Stomach smooth muscle (tissue), 2 donors: ENCODE data around the gene ACTG2.

Source experiments
- H3K27ac ChIP-seq: one replicate; pipeline ENCODE4 v1.7.0; 2013; ENCODE audit warnings: mild to moderate bottlenecking, low read length, inconsistent platforms
- H3K27me3 ChIP-seq, 2 donors: one replicate each; pipeline ENCODE4 v1.7.0; 2013; ENCODE audit warnings: low read length in 2 of 2; ENCODE audit not compliant: insufficient read depth in 2 of 2, control insufficient read depth in 1 of 2
- H3K36me3 ChIP-seq, 2 donors: one replicate each; pipeline ENCODE4 v1.7.0; 2013; ENCODE audit warnings: low read length in 2 of 2; ENCODE audit not compliant: control insufficient read depth in 2 of 2, insufficient read depth in 2 of 2
- H3K4me1 ChIP-seq: one replicate; pipeline ENCODE4 v1.7.0; 2013; ENCODE audit warnings: low read length; ENCODE audit not compliant: control insufficient read depth, insufficient read depth
- H3K4me3 ChIP-seq, 2 donors: one replicate each; pipeline ENCODE4 v1.7.0; 2013; ENCODE audit warnings: low read length in 2 of 2
- H3K9ac ChIP-seq, 2 donors: one replicate each; pipeline ENCODE4 v1.7.0; 2013; ENCODE audit warnings: low read length in 2 of 2, mild to moderate bottlenecking in 1 of 2
- H3K9me3 ChIP-seq, 2 donors: one replicate each; pipeline ENCODE4 v1.7.0; 2013; ENCODE audit warnings: low read length in 2 of 2; ENCODE audit not compliant: control insufficient read depth in 2 of 2
- donor health status: healthy.
- donor health status: Pancreatic carcinoma.

ACTG2 gene

GRCh38 chr2:73925033-73925704 lies 32.4 kb downstream of the ACTG2 start:
- H3K27me3 ChIP-seq = no peaks in the 10 kb centered on the region
- no peak overlapping the region for H3K27ac ChIP-seq
- H3K36me3 ChIP-seq = no peaks in the 10 kb centered on the region

DNA sequence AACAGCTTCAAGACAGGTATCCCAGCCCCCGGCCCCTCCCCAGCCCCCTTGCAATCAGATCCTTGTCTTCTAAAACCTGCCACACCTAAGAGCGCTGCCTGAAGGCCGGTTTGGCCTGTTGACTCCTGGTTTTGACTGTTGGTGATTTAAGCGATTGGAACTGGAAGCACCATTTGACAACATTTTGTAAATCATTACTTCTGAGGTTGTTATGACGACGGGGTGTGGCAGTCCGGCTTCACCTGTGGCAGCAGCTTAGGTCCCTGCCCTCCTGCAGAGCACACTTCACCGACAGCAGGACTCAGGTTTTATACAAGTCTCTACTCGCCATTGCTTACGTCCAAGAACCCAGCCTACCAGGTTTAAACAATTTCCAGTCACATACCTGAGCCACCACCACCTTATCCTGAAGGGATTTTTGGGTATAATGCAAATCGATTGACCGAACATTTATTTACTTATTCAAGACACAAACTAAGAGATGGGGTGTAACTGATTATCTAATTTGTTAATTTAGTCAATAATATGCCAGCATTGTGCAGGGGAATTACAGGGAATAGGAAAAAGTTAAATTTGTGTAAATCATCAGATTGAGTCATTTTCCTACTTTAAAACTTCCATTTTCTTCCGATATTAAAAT lies 33.2 kb downstream of the ACTG2 start:
- Histone ChIP-seq H3K4me3 (peak overlapping the region; percentile 85 to 91), H3K9ac (peak overlapping the region; percentile 49 to 98), H3K27ac (no peak overlapping the region), H3K27me3 (no peaks in the 10 kb centered on the region), H3K4me1 (peaks cover 16% of the 10 kb centered on the region), H3K36me3 (no peaks in the 10 kb centered on the region), H3K9me3 (no peaks in the 10 kb centered on the region)

More at GRCh38 chr2:73925033-73925704, 32.4 kb downstream of the ACTG2 start:
- Histone ChIP-seq H3K9me3 (no peaks in the 10 kb centered on the region), H3K4me1 (peaks cover 16% of the 10 kb centered on the region), H3K9ac (no peak overlapping the region), H3K4me3 (no peak overlapping the region)

DNA sequence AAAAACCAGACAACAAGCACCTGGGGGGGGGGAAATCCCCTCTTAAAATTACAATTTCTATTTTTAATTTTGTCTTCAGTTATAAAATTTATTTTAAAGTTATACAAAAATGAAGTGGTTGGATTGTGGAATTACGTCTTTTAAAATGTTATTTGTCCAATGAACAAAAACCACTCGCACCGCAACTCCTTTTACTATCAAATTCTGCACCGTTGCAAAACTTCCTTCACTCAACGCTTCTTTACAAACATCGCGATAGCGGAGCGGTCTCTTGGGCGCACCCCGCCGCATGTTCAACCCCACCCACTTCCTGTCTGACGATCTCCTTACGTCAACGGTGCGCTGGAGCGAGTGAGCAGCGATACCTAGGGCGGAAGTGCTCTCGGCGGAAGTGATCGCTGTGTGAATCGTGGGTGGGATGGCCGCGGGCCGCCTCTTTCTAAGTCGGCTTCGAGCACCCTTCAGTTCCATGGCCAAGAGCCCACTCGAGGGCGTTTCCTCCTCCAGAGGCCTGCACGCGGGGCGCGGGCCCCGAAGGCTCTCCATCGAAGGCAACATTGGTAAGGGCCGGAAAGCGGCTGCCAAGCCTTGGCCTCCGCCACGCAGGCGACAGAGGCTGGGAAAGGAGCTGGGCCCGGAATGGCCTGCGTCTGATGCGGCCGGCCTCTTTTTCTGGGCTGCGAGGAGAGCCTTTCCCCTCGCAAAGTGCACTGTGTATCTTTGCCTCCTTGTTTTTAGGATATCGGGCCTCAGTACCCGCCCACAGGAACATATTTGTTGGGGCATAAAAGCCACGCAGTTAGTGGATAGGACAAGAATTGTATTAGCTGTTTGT lies 33.9 kb downstream of the ACTG2 start, which contains the start of gene DGUOK:
TSS of gene DGUOK (plus strand) at position 388 of the 835 bp plus-strand sequence. CDS start at position 419, 31 bp downstream.
- Histone ChIP-seq H3K27me3 (no peaks in the 10 kb centered on the region), H3K9ac (peak within 1 kb of the TSS; percentile 97 to 98), H3K4me3 (peak within 1 kb of the TSS; percentile 85 to 91), H3K4me1 (peaks cover 16% of the 10 kb centered on the region), H3K9me3 (no peaks in the 10 kb centered on the region), H3K36me3 (no peaks in the 10 kb centered on the region), H3K27ac (peak within 1 kb of the TSS; percentile 93)

GRCh38 chr2:73927344-73927743 lies 34.5 kb downstream of the ACTG2 start:
- peaks cover 16% of the 10 kb centered on the region for H3K4me1 ChIP-seq
- H3K4me3 ChIP-seq = peak overlapping the region; percentile 85 to 91
- no peaks in the 10 kb centered on the region for H3K27me3 ChIP-seq

DNA sequence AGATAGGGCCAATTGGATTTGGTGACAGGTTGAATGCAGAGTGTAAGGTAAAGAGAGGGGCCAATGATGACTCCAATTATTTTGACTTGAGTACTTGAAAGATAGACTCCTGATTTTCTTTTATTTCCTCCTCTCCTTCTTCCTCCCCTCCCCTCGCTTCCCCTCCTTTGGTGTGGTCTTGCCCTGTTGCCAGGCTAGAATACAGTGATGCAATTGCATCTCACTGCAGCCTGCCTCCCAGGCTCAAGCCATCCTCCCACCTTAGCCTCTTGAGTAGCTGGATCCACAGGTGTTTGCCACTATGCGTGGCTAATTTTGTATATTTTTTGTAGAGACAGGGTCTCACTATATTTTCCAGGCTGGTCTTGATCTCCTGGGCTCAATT lies 36.1 kb downstream of the ACTG2 start:
- no peak overlapping the region for H3K27ac ChIP-seq
- H3K36me3 ChIP-seq = peaks cover 0 to 9% of the 10 kb centered on the region in 2 donors
- peaks cover 16% of the 10 kb centered on the region for H3K4me1 ChIP-seq

More at GRCh38 chr2:73927344-73927743, 34.5 kb downstream of the ACTG2 start:
- Histone ChIP-seq H3K9me3 (no peaks in the 10 kb centered on the region), H3K27ac (peak overlapping the region; percentile 93), H3K36me3 (no peaks in the 10 kb centered on the region), H3K9ac (peak overlapping the region; percentile 97 to 98)

GRCh38 chr2:73930386-73930785 lies 37.6 kb downstream of the ACTG2 start:
- Histone ChIP-seq H3K27ac (no peak overlapping the region), H3K27me3 (no peaks in the 10 kb centered on the region), H3K9ac (no peak overlapping the region), H3K36me3 (peaks cover 0 to 11% of the 10 kb centered on the region in 2 donors), H3K4me1 (peaks cover 16% of the 10 kb centered on the region), H3K4me3 (no peak overlapping the region), H3K9me3 (no peaks in the 10 kb centered on the region)

More for the DNA sequence above, 36.1 kb downstream of the ACTG2 start:
- no peaks in the 10 kb centered on the region for H3K9me3 ChIP-seq
- H3K27me3 ChIP-seq = no peaks in the 10 kb centered on the region
- H3K4me3 ChIP-seq = no peak overlapping the region
- no peak overlapping the region for H3K9ac ChIP-seq

DNA sequence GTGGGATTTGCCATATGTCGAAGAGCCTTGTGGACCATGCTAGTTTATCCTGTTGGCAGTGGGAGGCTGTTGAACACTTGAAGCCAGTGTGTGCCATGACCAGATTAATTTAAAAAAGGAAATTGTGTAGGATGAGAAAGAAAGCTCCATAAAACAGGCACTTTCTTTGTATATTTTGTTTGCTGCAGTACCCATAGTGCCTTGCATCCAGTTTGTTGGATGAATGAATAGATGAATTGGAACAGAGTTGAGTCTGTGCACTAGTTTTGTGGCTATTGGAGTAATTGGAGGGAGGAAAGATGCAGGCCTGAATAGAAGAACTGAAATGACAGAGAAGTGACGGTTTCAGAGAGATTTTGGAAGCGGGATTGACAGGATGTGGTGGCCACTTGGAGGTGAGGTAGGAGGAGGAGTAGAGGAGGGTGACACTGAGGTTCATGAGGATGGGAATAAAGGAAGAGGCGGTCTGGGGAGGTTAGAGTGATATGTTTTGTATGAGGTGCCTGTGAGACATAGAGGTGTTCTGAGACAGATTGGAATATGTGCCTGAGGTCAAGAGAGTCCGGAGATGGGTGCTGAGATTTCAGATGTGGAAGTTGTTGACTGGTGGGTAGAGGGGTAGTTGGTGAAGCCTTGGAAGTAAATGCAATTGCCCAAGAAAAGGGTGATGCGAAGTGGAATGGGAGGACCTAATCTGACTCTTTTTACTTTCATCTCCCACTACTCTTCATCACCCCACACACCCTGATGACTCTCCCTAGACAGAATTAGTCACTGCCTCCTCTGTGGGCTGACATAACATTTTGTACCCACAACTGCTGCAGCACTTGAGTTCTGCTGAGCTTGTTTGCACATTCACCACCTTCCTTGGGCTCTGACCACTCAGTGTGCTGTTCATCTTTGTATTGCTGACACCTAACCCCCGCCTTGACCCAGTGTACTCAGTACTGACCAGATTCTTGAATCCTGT lies 39.0 kb downstream of the ACTG2 start:
- no peaks in the 10 kb centered on the region for H3K9me3 ChIP-seq
- peaks cover 13% of the 10 kb centered on the region for H3K4me1 ChIP-seq
- peaks cover 0 to 16% of the 10 kb centered on the region in 2 donors for H3K36me3 ChIP-seq
- H3K4me3 ChIP-seq = no peak overlapping the region
- no peak overlapping the region for H3K27ac ChIP-seq
- no peak overlapping the region for H3K9ac ChIP-seq
- no peaks in the 10 kb centered on the region for H3K27me3 ChIP-seq

GRCh38 chr2:73933194-73933593 lies 40.4 kb downstream of the ACTG2 start:
- H3K4me3 ChIP-seq = no peak overlapping the region
- H3K9ac ChIP-seq = no peak overlapping the region
- H3K9me3 ChIP-seq = no peaks in the 10 kb centered on the region
- H3K4me1 ChIP-seq = peaks cover 8% of the 10 kb centered on the region
- no peaks in the 10 kb centered on the region for H3K27me3 ChIP-seq
- peaks cover 0 to 21% of the 10 kb centered on the region in 2 donors for H3K36me3 ChIP-seq
- no peak overlapping the region for H3K27ac ChIP-seq

DNA sequence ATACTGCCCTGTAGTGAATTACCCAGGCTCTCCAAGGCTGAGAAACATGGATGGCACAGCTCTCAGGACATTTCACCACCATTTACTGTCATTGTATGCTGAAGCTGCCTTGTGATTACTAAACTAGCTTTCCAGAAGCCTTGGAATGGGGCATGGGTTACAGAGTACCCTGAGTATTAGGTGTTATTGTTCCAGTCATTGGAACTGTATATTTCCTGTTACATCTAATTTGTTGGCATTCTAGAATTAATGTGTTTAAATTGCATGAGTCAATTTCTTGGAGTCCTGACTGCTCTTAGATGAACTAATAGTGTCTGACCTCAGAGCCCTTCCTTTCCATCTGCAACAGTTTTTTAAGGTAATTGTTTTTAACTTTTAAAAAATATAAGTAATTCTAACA lies 42.8 kb downstream of the ACTG2 start:
- H3K9me3 ChIP-seq = no peaks in the 10 kb centered on the region
- peaks cover 0 to 21% of the 10 kb centered on the region in 2 donors for H3K36me3 ChIP-seq
- no peaks in the 10 kb centered on the region for H3K27me3 ChIP-seq
- H3K4me1 ChIP-seq = no peaks in the 10 kb centered on the region
- H3K4me3 ChIP-seq = no peak overlapping the region
- H3K9ac ChIP-seq = no peak overlapping the region
- no peak overlapping the region for H3K27ac ChIP-seq
